HL-60/S4 treated with retinoic acid at 250 ng/mL for 4 days and 3 days (cell line): ENCODE measurements around the gene EXOC4.

Source experiments
- in situ Hi-C: fragments of 300-500 bp; cut with MboI; formaldehyde crosslinking; loops from 2 replicates; pipeline ENCODE4 v1.7.0; 2022; ENCODE audit warnings: low sequenced_read_pairs

EXOC4 gene

GRCh38 chr7:133947458-133948254, 694.8 kb downstream of the EXOC4 start:
- in situ Hi-C loops: no loop called here

GRCh38 chr7:133948588-133948987, 695.7 kb downstream of the EXOC4 start:
- in situ Hi-C loops: no loop called here

- in situ Hi-C loops: no loop called here
These were observed 698.0 kb downstream of the EXOC4 start for GRCh38 chr7:133950855-133951254.

- in situ Hi-C loops: no loop called here
These were observed 702.3 kb downstream of the EXOC4 start for GRCh38 chr7:133955208-133955607.

- in situ Hi-C loops: no loop called here
These were observed 705.0 kb downstream of the EXOC4 start for GRCh38 chr7:133957845-133958244.

- in situ Hi-C loops: no loop called here
These were observed 705.9 kb downstream of the EXOC4 start for GRCh38 chr7:133958822-133959221.

- in situ Hi-C loops: no loop called here
These were observed 706.6 kb downstream of the EXOC4 start for GRCh38 chr7:133959505-133959904.

- in situ Hi-C loops: no loop called here
These were observed 708.8 kb downstream of the EXOC4 start for GRCh38 chr7:133961724-133962123.

GRCh38 chr7:133962646-133963045, 709.8 kb downstream of the EXOC4 start:
- in situ Hi-C loops: no loop called here

- in situ Hi-C loops: no loop called here
These were observed 710.8 kb downstream of the EXOC4 start for GRCh38 chr7:133963629-133964028.

GRCh38 chr7:133971625-133972024, 718.7 kb downstream of the EXOC4 start:
- in situ Hi-C loops: no loop called here

- in situ Hi-C loops: no loop called here
These were observed 720.8 kb downstream of the EXOC4 start for GRCh38 chr7:133973710-133974109.

- in situ Hi-C loops: no loop called here
These were observed 722.3 kb downstream of the EXOC4 start for GRCh38 chr7:133975130-133975529.

GRCh38 chr7:133976140-133976539, 723.3 kb downstream of the EXOC4 start:
- in situ Hi-C loops: no loop called here

GRCh38 chr7:133977409-133978274, 724.8 kb downstream of the EXOC4 start:
- in situ Hi-C loops: no loop called here

- in situ Hi-C loops: no loop called here
These were observed 725.8 kb downstream of the EXOC4 start for GRCh38 chr7:133978502-133979295.

GRCh38 chr7:133980804-133981203, 727.9 kb downstream of the EXOC4 start:
- in situ Hi-C loops: no loop called here

- in situ Hi-C loops: no loop called here
These were observed 731.0 kb downstream of the EXOC4 start for GRCh38 chr7:133983685-133984419.

GRCh38 chr7:133985300-133985699, 732.4 kb downstream of the EXOC4 start:
- in situ Hi-C loops: no loop called here

GRCh38 chr7:133987582-133987981, 734.7 kb downstream of the EXOC4 start:
- in situ Hi-C loops: no loop called here
